Ovary (tissue), 9 donors: ENCODE measurements around the gene TEX13D. TPM values are rescaled to one million over a fixed set of nuclear protein-coding genes. Genes with fewer than 3 reads are reported as not detected.

Source experiments
- DNase-seq, 5 donors: peaks; one replicate each; pipeline ENCODE4 v3.0.0-alpha.2; 2019 to 2020
- H3K27ac ChIP-seq, 2 donors: fragments of 200-600 bp; one replicate each; pipeline versions ENCODE4 v1.5.1 to v1.8.0; 2019 to 2022
- H3K27me3 ChIP-seq: fragments of 200-600 bp; one replicate; pipeline ENCODE4 v1.8.0; 2022
- H3K36me3 ChIP-seq: fragments of 200-600 bp; sonication (generic); one replicate; pipeline ENCODE4 v1.5.1; 2019
- H3K4me1 ChIP-seq: one replicate; pipeline ENCODE4 v1.8.1; 2013; ENCODE audit warnings: mild to moderate bottlenecking, moderate library complexity; ENCODE audit not compliant: insufficient read depth
- H3K4me3 ChIP-seq: fragments of 200-600 bp; sonication (generic); one replicate; pipeline ENCODE4 v1.5.1; 2017
- H3K9me3 ChIP-seq, 2 donors: fragments of 200-600 bp in 1 of 2; sonication (generic) in 1 of 2; one replicate each; pipeline versions ENCODE4 v1.5.1 to v1.8.1; 2013 to 2019; ENCODE audit warnings: mild to moderate bottlenecking in 1 of 2, moderate library complexity in 1 of 2
- CTCF ChIP-seq, 3 donors: fragments of 450-650 bp in 2 of 3; fragments of 200-600 bp in 1 of 3; IDR thresholded peaks; one replicate each; pipeline versions ENCODE4 v1.5.1 to v1.8.0; 2016 to 2022; ENCODE audit warnings: antibody characterized with exemption in 3 of 3, mild to moderate bottlenecking in 1 of 3
- EP300 ChIP-seq: sonication (generic); formaldehyde crosslinking; IDR thresholded peaks from one replicate; pipeline ENCODE4 v1.6.1; 2017; ENCODE audit warnings: antibody characterized with exemption
- POLR2A ChIP-seq: fragments of 450-650 bp; IDR thresholded peaks from one replicate; pipeline ENCODE4 v1.6.1; 2017; ENCODE audit warnings: antibody characterized with exemption, mild to moderate bottlenecking, moderate library complexity
- WGBS, 3 donors: extraction: QIAGEN DNeasy Blood & Tissue Kit in 1 of 3; methylation state at CpG; one replicate each; pipeline versions ENCODE4 v1.1.5 to v1.1.7; 2013 to 2017; 5-methylcytosine and 5-hydroxymethylcytosine counted together
- intact Hi-C, 4 donors: fragments of 100-400 bp; cut with DNase I; formaldehyde crosslinking; loops; one replicate each; pipeline versions ENCODE4 v1.11.0 to v1.15.1; 2022 to 2023
- polyA plus RNA-seq, 2 donors: library from polyadenylated mRNA; stranded (reverse); fragments of 200-250 nt in 1 of 2; fragments of 350-450 nt in 1 of 2; fragmentation: Illumina TruSeq in 1 of 2; extraction: RNeasy Lipid Tissue Mini Kit (QIAGEN cat#74804) in 1 of 2; gene quantifications; one replicate each; pipeline ENCODE4 v1.2.3, GENCODE V29; 2013 to 2014
- total RNA-seq, 7 donors: library from RNA; depleted of rRNA in 2 of 7; stranded (reverse); fragments of >200 nt in 2 of 7; fragmentation: NEBNext Ultra II Directional in 3 of 7; extraction: Animal tissue kit (Norgen Biotek cat#: 25700) in 3 of 7; gene quantifications; one replicate each; pipeline versions ENCODE4 v1.1.0 to v1.2.4, GENCODE V29; 2016 to 2023
- donor health status: DM: no; HTN: no; CAD: no; lungs with moderate emphysema.
- donor health status: DM: no; HTN: no; CAD: no.
- donor health status: Bipolar disorder and iron deficiency.
- donor health status: DM: yes; HTN: yes; CAD: no.
- donor health status: DM: no; HTN: no; CAD: no.
- donor health status: DM: yes; HTN: yes; CAD: no.

The TEX13D gene
- total and polyA plus RNA-seq, 9 donors = not detected

GRCh38 chrX:124342174-124342867, 9.9 kb downstream of the TEX13D start:
- H3K9me3 ChIP-seq = no peaks in the 10 kb centered on the region
- no peak for DNase-seq
- WGBS, 3 donors = 59 to 69% (median 63%) methylated on average over 7 of the region's 7 CpGs
- TF ChIP-seq EP300 (no peak), CTCF (IDR thresholded peaks at IDR 0.05) (no peak), POLR2A (no peak)
- intact Hi-C loops = no loop called here
- H3K4me3 ChIP-seq = no peak overlapping the region
- H3K27me3 ChIP-seq = no peaks in the 10 kb centered on the region
- no peaks in the 10 kb centered on the region for H3K36me3 ChIP-seq
- no peak overlapping the region for H3K27ac ChIP-seq
- no peaks in the 10 kb centered on the region for H3K4me1 ChIP-seq

GRCh38 chrX:124343016-124343415, 10.6 kb downstream of the TEX13D start:
- intact Hi-C loops = no loop called here
- no peak overlapping the region for H3K27ac ChIP-seq
- TF ChIP-seq POLR2A (no peak), EP300 (no peak), CTCF (IDR thresholded peaks at IDR 0.05) (no peak)
- H3K4me3 ChIP-seq = no peak overlapping the region
- H3K4me1 ChIP-seq = no peaks in the 10 kb centered on the region
- H3K27me3 ChIP-seq = no peaks in the 10 kb centered on the region
- no peaks in the 10 kb centered on the region for H3K36me3 ChIP-seq
- no peak for DNase-seq
- H3K9me3 ChIP-seq = no peaks in the 10 kb centered on the region

GRCh38 chrX:124344246-124344645, 11.8 kb downstream of the TEX13D start:
- TF ChIP-seq EP300 (no peak), POLR2A (no peak), CTCF (IDR thresholded peaks at IDR 0.05) (no peak)
- WGBS, 3 donors = 60 to 68% (median 66%) methylated on average over 4 of the region's 4 CpGs
- H3K4me3 ChIP-seq = no peak overlapping the region
- no peak for DNase-seq
- H3K27ac ChIP-seq = no peak overlapping the region
- no peaks in the 10 kb centered on the region for H3K27me3 ChIP-seq
- intact Hi-C loops = no loop called here
- no peaks in the 10 kb centered on the region for H3K9me3 ChIP-seq
- no peaks in the 10 kb centered on the region for H3K4me1 ChIP-seq
- H3K36me3 ChIP-seq = no peaks in the 10 kb centered on the region

- WGBS, 3 donors = 75 to 78% (median 77%) methylated on average over 19 of the region's 19 CpGs
- TF ChIP-seq POLR2A = no peak
- TF ChIP-seq EP300 = no peak
- no peak for TF ChIP-seq CTCF (IDR thresholded peaks at IDR 0.05)
- Histone ChIP-seq H3K4me3 (no peak within 1 kb of the TSS), H3K4me1 (no peaks in the 10 kb centered on the region), H3K36me3 (no peaks in the 10 kb centered on the region), H3K27ac (no peak within 1 kb of the TSS), H3K9me3 (no peaks in the 10 kb centered on the region), H3K27me3 (no peaks in the 10 kb centered on the region)
- intact Hi-C loops = no loop called here
- no peak for DNase-seq
Measured at GRCh38 chrX:124346117-124346876, 13.8 kb downstream of the TEX13D start, which contains the start of gene SH2D1A. Gene SH2D1A, plus strand, starts transcription at chrX:124346563. Its CDS starts 80 bp downstream, at chrX:124346643.
